Posterior vena cava (tissue), 2 donors: ENCODE measurements around the gene PCNX3. TPM values are rescaled to one million over a fixed set of nuclear protein-coding genes. Genes with fewer than 3 reads are reported as not detected.

ENCODE experiments used
- DNase-seq: peaks from one replicate; pipeline ENCODE4 v3.0.0-alpha.2; 2020; ENCODE audit warnings: low spot score
- intact Hi-C, 2 donors: fragments of 100-400 bp; cut with DNase I; formaldehyde crosslinking; loops; one replicate each; pipeline versions ENCODE4 v1.14.1 to v1.14.2; 2022 to 2023
- long read RNA-seq, 2 donors: library from polyadenylated mRNA; unstranded; transcript quantifications; one replicate each; pipeline ENCODE4 v2.0.0, GENCODE V29; 2020 to 2021
- total RNA-seq, 2 donors: library from RNA; stranded (reverse); fragmentation: NEBNext Ultra II Directional; extraction: Animal tissue kit (Norgen Biotek cat#: 25700); gene quantifications; one replicate each; pipeline ENCODE4 v1.2.1, GENCODE V29; 2021
- donor health status: DM: yes; HTN: yes; CAD: no.
- donor health status: DM: yes; HTN: yes; CAD: no.

PCNX3 gene
- 10 to 100 TPM; 21.3 to 22.6 TPM for total RNA-seq
- long read RNA-seq, donor 1, partial matches to known transcripts: 10 of 11 reads
- long read RNA-seq, donor 1, other reads (novel, unspliced or antisense): 1 of 11 reads
- long read RNA-seq, donor 2, partial matches to known transcripts: 9 of 10 reads
- long read RNA-seq, donor 2, other reads (novel, unspliced or antisense): 1 of 10 reads

- intact Hi-C loops: loop anchor here in 1 of 2 donors (2.0 kb wide), 1 partner anchor 37 kb away; no protein-coding TSS in a partner anchor
- peak; percentile 100 for DNase-seq
Measured at GRCh38 chr11:65615229-65615949, at the start of gene PCNX3. Gene PCNX3, plus strand, starts transcription at chr11:65615776. Its CDS starts 536 bp downstream, at chr11:65616312.

GRCh38 chr11:65569164-65569972, 46.2 kb upstream of the PCNX3 start:
- no peak for DNase-seq
- intact Hi-C loops: no loop called here

GRCh38 chr11:65569973-65570918, 45.3 kb upstream of the PCNX3 start, which contains the start of gene ZNRD2:
Gene ZNRD2, plus strand, starts transcription at chr11:65570477. Its CDS starts 15 bp downstream, at chr11:65570492.
- intact Hi-C loops: no loop called here

GRCh38 chr11:65571420-65571819, 44.2 kb upstream of the PCNX3 start:
- no peak for DNase-seq
- intact Hi-C loops: no loop called here

More at GRCh38 chr11:65569973-65570918, 45.3 kb upstream of the PCNX3 start, which contains the start of gene ZNRD2:
- DNase-seq: peak; percentile 100

- no peak for DNase-seq
- intact Hi-C loops: no loop called here
Measured at GRCh38 chr11:65571940-65572339, 43.6 kb upstream of the PCNX3 start.

GRCh38 chr11:65572356-65573051, 43.1 kb upstream of the PCNX3 start, which contains the start of gene FAM89B:
Gene FAM89B, plus strand, starts transcription at chr11:65572538. Its CDS starts 132 bp downstream, at chr11:65572670.
- intact Hi-C loops: no loop called here
- peak; percentile 97 for DNase-seq

GRCh38 chr11:65573391-65574079, 42.0 kb upstream of the PCNX3 start:
- intact Hi-C loops: no loop called here
- no peak for DNase-seq

GRCh38 chr11:65574109-65574810, 41.3 kb upstream of the PCNX3 start:
- peak; percentile 98 for DNase-seq

GRCh38 chr11:65574811-65575567, 40.6 kb upstream of the PCNX3 start:
- intact Hi-C loops: loop anchor here in 1 of 2 donors (5.0 kb wide), 1 partner anchor 37 kb away; the partner anchor contains the start of gene MAP3K11
- DNase-seq: peak; percentile 82

More at GRCh38 chr11:65574109-65574810, 41.3 kb upstream of the PCNX3 start:
- intact Hi-C loops: no loop called here

GRCh38 chr11:65575568-65576231, 39.9 kb upstream of the PCNX3 start, which contains the start of gene EHBP1L1:
Gene EHBP1L1, plus strand, starts transcription at chr11:65576053. Its CDS starts 250 bp downstream, at chr11:65576303.
- DNase-seq: peak; percentile 89
- intact Hi-C loops: loop anchor here in 1 of 2 donors (5.0 kb wide), 1 partner anchor 37 kb away; the partner anchor contains the start of gene MAP3K11

- peak; percentile 86 for DNase-seq
Measured at GRCh38 chr11:65576232-65576866, 39.2 kb upstream of the PCNX3 start.

GRCh38 chr11:65576867-65577755, 38.5 kb upstream of the PCNX3 start:
- DNase-seq: peak; percentile 94
- intact Hi-C loops: loop anchor here in 1 of 2 donors (5.0 kb wide), 1 partner anchor 35 kb away; the partner anchor contains the start of gene MAP3K11

More at GRCh38 chr11:65576232-65576866, 39.2 kb upstream of the PCNX3 start:
- intact Hi-C loops: loop anchor here in 1 of 2 donors (5.0 kb wide), 1 partner anchor 36 kb away; the partner anchor contains the start of gene MAP3K11

GRCh38 chr11:65577756-65578109, 37.8 kb upstream of the PCNX3 start:
- intact Hi-C loops: loop anchor here (2.0 to 5.0 kb wide), 2 partner anchors 35 to 37 kb away; partner anchors contain the start of genes MAP3K11 (in 2 of the 2) and PCNX3 (in 1 of the 2)
- peak; percentile 81 for DNase-seq
